Panc1 (cell line): ENCODE measurements around the gene INPP4B.

Experiments
- SIN3A ChIP-seq: IDR thresholded peaks from 2 replicates; pipeline ENCODE4 v1.6.1; 2012; ENCODE audit warnings: low read depth, mild to moderate bottlenecking, low read length, moderate library complexity, borderline replicate concordance; ENCODE audit not compliant: insufficient read depth
- TF ChIP-seq, protein P1 (sequence below): fragments of 450-650 bp; IDR thresholded peaks from 2 replicates; pipeline ENCODE4 v1.5.1; 2017; ENCODE audit warnings: mild to moderate bottlenecking

DNA sequence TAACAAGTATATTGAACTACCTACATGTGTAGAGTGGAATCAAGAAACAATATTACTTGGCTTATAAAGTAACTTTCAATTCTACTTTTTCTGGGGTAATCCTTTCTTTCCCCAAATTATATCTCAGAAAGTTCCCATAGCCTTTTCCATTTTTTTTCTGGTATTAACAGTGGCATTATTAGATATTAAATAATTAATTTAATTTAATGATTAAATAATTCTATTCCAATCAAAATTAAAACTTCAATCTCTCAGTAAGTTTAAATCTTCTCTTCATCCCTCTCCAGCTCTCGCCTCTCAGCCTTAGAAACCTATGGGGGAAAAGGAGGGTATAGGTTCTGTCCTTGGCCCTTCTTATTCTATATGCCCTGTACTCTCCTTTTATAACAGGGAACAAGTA is 262.4 kb downstream of the INPP4B start:
- TF ChIP-seq SIN3A = no peak
- TF ChIP-seq, protein P1, sequence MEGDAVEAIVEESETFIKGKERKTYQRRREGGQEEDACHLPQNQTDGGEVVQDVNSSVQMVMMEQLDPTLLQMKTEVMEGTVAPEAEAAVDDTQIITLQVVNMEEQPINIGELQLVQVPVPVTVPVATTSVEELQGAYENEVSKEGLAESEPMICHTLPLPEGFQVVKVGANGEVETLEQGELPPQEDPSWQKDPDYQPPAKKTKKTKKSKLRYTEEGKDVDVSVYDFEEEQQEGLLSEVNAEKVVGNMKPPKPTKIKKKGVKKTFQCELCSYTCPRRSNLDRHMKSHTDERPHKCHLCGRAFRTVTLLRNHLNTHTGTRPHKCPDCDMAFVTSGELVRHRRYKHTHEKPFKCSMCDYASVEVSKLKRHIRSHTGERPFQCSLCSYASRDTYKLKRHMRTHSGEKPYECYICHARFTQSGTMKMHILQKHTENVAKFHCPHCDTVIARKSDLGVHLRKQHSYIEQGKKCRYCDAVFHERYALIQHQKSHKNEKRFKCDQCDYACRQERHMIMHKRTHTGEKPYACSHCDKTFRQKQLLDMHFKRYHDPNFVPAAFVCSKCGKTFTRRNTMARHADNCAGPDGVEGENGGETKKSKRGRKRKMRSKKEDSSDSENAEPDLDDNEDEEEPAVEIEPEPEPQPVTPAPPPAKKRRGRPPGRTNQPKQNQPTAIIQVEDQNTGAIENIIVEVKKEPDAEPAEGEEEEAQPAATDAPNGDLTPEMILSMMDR = no peak
